ENCODE measurements around the gene RGS5. TPM values are rescaled to one million over a fixed set of nuclear protein-coding genes. Genes with fewer than 3 reads are reported as not detected.

Gene RGS5
- total and polyA plus RNA-seq, 2 donors from 2014 or later: 60.5 to 359 TPM

DNA sequence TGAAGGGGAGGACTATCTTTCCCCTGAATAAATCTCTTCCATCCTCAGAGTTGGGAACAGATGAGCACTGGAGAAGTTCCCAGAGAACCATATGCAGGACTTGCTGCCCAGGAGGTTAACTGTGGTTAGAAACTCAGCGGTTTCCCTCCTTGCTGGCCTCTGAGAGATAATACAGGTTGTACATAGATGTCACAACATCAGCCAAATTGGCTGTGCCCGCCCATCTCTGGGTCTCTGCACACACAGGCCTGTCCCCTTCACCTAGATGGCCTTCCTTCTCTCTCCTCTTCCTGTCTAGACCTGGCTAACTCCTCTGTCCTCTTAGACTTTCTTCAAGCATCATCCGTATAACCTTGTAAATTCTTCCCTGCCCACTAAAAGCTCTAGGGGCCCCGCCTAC lies 5.7 kb downstream of the RGS5 start:
- no peak overlapping the region for H3K9ac ChIP-seq (ENCODE audit: low read length in 3 of 3)
- no peaks in the 10 kb centered on the region for H3K36me3 ChIP-seq (ENCODE audit: control insufficient read depth in 2 of 3, insufficient read depth in 3 of 3, low read length in 3 of 3)
- DNase-seq: no peak
- no peaks in the 10 kb centered on the region for H3K9me3 ChIP-seq (ENCODE audit: control insufficient read depth in 2 of 3, insufficient read depth in 1 of 3, low read length in 3 of 3)
- no peaks in the 10 kb centered on the region for H3K4me1 ChIP-seq (ENCODE audit: control insufficient read depth in 2 of 3, insufficient read depth in 2 of 3, low read depth in 1 of 3, low read length in 3 of 3)
- TF ChIP-seq, protein P1, sequence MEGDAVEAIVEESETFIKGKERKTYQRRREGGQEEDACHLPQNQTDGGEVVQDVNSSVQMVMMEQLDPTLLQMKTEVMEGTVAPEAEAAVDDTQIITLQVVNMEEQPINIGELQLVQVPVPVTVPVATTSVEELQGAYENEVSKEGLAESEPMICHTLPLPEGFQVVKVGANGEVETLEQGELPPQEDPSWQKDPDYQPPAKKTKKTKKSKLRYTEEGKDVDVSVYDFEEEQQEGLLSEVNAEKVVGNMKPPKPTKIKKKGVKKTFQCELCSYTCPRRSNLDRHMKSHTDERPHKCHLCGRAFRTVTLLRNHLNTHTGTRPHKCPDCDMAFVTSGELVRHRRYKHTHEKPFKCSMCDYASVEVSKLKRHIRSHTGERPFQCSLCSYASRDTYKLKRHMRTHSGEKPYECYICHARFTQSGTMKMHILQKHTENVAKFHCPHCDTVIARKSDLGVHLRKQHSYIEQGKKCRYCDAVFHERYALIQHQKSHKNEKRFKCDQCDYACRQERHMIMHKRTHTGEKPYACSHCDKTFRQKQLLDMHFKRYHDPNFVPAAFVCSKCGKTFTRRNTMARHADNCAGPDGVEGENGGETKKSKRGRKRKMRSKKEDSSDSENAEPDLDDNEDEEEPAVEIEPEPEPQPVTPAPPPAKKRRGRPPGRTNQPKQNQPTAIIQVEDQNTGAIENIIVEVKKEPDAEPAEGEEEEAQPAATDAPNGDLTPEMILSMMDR (IDR thresholded peaks at IDR 0.05; ENCODE audit: borderline replicate concordance, extremely low read depth, insufficient read depth): no peak
- no peaks in the 10 kb centered on the region for H3K27me3 ChIP-seq (ENCODE audit: control insufficient read depth, insufficient read depth, low read length)
- no peak overlapping the region for H3K4me3 ChIP-seq (ENCODE audit: low read length in 3 of 3)
- FAIRE-seq: no peak
- intact Hi-C loops (cut with DNase I): no loop called here
- H3K27ac ChIP-seq (ENCODE audit: low read depth in 2 of 2, low read length in 2 of 2): no peak overlapping the region

DNA sequence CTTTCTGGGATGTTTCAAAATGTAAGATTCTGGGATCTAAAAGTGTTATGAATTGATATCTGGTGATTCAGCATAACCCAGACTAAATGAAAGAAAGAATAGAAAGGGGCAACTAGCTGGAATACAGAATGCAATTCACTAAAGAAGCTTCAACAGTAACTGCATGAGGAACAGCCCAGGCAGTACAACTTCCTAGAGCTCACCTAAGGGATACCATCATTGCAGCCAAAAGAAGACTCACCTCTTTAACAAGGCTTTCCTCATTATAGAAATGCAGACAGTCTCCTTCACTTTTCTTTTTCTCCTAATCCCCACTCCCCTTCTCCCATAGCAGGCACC lies 6.3 kb downstream of the RGS5 start:
- FAIRE-seq: no peak

DNA sequence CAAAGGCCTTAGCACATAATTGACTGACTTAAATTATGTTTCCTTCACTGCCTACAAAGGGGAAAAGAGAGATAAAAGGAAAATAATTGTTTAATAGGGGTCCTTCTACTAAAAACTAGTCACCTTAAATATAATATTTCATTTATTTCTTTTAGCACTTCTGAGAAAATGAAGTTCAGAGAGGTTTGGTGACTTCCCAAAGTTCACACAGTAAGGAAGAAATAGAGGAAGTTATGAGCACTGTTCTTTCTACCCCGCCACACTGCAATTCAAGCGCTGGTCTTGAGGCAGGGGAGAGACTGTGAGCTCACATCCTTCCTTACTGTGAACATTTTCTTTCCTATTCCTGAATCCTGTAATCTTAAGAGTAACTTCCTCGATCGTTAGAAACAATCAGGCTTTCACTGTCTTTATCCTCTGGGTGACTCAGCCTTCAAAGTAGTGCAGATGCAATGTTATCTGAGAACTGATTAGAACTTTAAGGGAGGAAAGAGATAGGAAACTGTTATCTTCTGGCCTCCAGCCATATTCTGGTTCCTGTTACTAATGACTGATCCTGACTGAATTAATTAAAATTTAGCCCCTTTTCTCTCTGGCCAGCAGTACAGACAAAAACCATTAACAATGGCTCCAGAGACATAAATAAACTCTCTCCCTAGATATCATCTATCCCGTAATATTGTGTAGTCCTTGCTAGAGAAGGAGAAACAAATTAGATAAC lies 6.8 kb downstream of the RGS5 start:
- H3K9ac ChIP-seq (ENCODE audit: low read length in 3 of 3): no peak overlapping the region
- H3K27ac ChIP-seq (ENCODE audit: low read depth in 2 of 2, low read length in 2 of 2): no peak overlapping the region
- TF ChIP-seq, protein P1 (IDR thresholded peaks at IDR 0.05; ENCODE audit: borderline replicate concordance, extremely low read depth, insufficient read depth): no peak
- FAIRE-seq (no peak), DNase-seq (peak in 1 of 5 donors; percentile 12)
- no peaks in the 10 kb centered on the region for H3K9me3 ChIP-seq (ENCODE audit: control insufficient read depth in 2 of 3, insufficient read depth in 1 of 3, low read length in 3 of 3)
- no peaks in the 10 kb centered on the region for H3K4me1 ChIP-seq (ENCODE audit: control insufficient read depth in 2 of 3, insufficient read depth in 2 of 3, low read depth in 1 of 3, low read length in 3 of 3)
- no peaks in the 10 kb centered on the region for H3K36me3 ChIP-seq (ENCODE audit: control insufficient read depth in 2 of 3, insufficient read depth in 3 of 3, low read length in 3 of 3)
- no peaks in the 10 kb centered on the region for H3K27me3 ChIP-seq (ENCODE audit: control insufficient read depth, insufficient read depth, low read length)
- intact Hi-C loops (cut with DNase I): no loop called here
- H3K4me3 ChIP-seq (ENCODE audit: low read length in 3 of 3): no peak overlapping the region

More for the DNA sequence above, 6.3 kb downstream of the RGS5 start:
- no peaks in the 10 kb centered on the region for H3K4me1 ChIP-seq (ENCODE audit: control insufficient read depth in 2 of 3, insufficient read depth in 2 of 3, low read depth in 1 of 3, low read length in 3 of 3)
- intact Hi-C loops (cut with DNase I): no loop called here
- H3K9me3 ChIP-seq (ENCODE audit: control insufficient read depth in 2 of 3, insufficient read depth in 1 of 3, low read length in 3 of 3): no peaks in the 10 kb centered on the region
- TF ChIP-seq, protein P1 (IDR thresholded peaks at IDR 0.05; ENCODE audit: borderline replicate concordance, extremely low read depth, insufficient read depth): no peak
- no peak overlapping the region for H3K27ac ChIP-seq (ENCODE audit: low read depth in 2 of 2, low read length in 2 of 2)
- no peak for DNase-seq
- no peaks in the 10 kb centered on the region for H3K27me3 ChIP-seq (ENCODE audit: control insufficient read depth, insufficient read depth, low read length)
- no peak overlapping the region for H3K4me3 ChIP-seq (ENCODE audit: low read length in 3 of 3)
- H3K9ac ChIP-seq (ENCODE audit: low read length in 3 of 3): no peak overlapping the region
- no peaks in the 10 kb centered on the region for H3K36me3 ChIP-seq (ENCODE audit: control insufficient read depth in 2 of 3, insufficient read depth in 3 of 3, low read length in 3 of 3)

DNA sequence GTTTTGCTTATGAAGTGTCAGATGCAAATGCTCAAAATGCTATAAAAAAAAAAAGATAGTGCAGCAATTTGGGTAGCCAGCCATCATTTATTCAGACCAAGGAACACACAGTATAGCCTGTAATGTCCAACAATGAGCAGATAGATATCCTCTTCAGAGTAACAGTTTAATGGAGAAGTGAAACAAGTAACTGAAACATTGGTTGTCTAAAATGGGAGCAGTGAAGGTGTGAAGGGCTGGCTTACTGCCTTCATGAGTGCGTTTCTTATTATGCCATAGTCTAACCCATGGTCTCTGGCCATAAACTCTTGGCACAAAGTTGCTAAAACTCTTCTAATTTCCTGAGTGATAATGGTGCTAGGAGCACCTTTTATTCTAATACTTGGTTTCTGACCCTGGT lies 11.4 kb downstream of the RGS5 start:
- Histone ChIP-seq H3K9me3 (ENCODE audit: control insufficient read depth in 2 of 3, insufficient read depth in 1 of 3, low read length in 3 of 3) (no peaks in the 10 kb centered on the region), H3K4me3 (ENCODE audit: low read length in 3 of 3) (no peak overlapping the region), H3K27me3 (ENCODE audit: control insufficient read depth, insufficient read depth, low read length) (no peaks in the 10 kb centered on the region), H3K27ac (ENCODE audit: low read depth in 2 of 2, low read length in 2 of 2) (no peak overlapping the region), H3K36me3 (ENCODE audit: control insufficient read depth in 2 of 3, insufficient read depth in 3 of 3, low read length in 3 of 3) (no peaks in the 10 kb centered on the region), H3K9ac (ENCODE audit: low read length in 3 of 3) (no peak overlapping the region), H3K4me1 (ENCODE audit: control insufficient read depth in 2 of 3, insufficient read depth in 2 of 3, low read depth in 1 of 3, low read length in 3 of 3) (no peaks in the 10 kb centered on the region)
- DNase-seq: no peak
- intact Hi-C loops (cut with DNase I): no loop called here
- FAIRE-seq: no peak
- TF ChIP-seq, protein P1 (IDR thresholded peaks at IDR 0.05; ENCODE audit: borderline replicate concordance, extremely low read depth, insufficient read depth): no peak
